Measurements from ENCODE around the gene COPA.

- no peak for TF ChIP-seq ESRRG (CRISPR knock-in tag; IDR thresholded peaks at IDR 0.05)
- no peak for TF ChIP-seq ZC3H10 (CRISPR knock-in tag; IDR thresholded peaks at IDR 0.05)
- TF ChIP-seq PATZ1 (CRISPR knock-in tag; IDR thresholded peaks at IDR 0.05; ENCODE audit: borderline replicate concordance): no peak
- TF ChIP-seq, protein P1, sequence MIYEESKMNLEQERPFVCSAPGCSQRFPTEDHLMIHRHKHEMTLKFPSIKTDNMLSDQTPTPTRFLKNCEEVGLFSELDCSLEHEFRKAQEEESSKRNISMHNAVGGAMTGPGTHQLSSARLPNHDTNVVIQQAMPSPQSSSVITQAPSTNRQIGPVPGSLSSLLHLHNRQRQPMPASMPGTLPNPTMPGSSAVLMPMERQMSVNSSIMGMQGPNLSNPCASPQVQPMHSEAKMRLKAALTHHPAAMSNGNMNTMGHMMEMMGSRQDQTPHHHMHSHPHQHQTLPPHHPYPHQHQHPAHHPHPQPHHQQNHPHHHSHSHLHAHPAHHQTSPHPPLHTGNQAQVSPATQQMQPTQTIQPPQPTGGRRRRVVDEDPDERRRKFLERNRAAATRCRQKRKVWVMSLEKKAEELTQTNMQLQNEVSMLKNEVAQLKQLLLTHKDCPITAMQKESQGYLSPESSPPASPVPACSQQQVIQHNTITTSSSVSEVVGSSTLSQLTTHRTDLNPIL (CRISPR knock-in tag; IDR thresholded peaks at IDR 0.05; ENCODE audit: low read depth): no peak
- no peak for TF ChIP-seq BACH2 (CRISPR knock-in tag; IDR thresholded peaks at IDR 0.05; ENCODE audit: borderline replicate concordance)
- TF ChIP-seq POU6F1 (CRISPR knock-in tag; IDR thresholded peaks at IDR 0.05; ENCODE audit: borderline replicate concordance, low read depth): no peak
- no peak for TF ChIP-seq ZNF565 (CRISPR knock-in tag; conservative IDR thresholded peaks at IDR 0.05; ENCODE audit: low read depth)
- no peak for TF ChIP-seq TOX (CRISPR knock-in tag; IDR thresholded peaks at IDR 0.05; ENCODE audit: borderline replicate concordance)
- no peak for TF ChIP-seq ISL1 (CRISPR knock-in tag; IDR thresholded peaks at IDR 0.05)
- TF ChIP-seq ZFP3 (CRISPR knock-in tag; IDR thresholded peaks at IDR 0.05): no peak
- no peak for TF ChIP-seq PPARA (CRISPR knock-in tag; IDR thresholded peaks at IDR 0.05; ENCODE audit: borderline replicate concordance)
Measured at GRCh38 chr1:160377585-160378206, 34.6 kb upstream of the COPA start.
